ENCODE measurements around the gene EHBP1L1. TPM values are rescaled to one million over a fixed set of nuclear protein-coding genes. Genes with fewer than 3 reads are reported as not detected.

EHBP1L1 gene
- total RNA-seq, 1 donor from 2014 or later: 4.7 TPM

GRCh38 chr11:65538232-65538914 lies 37.5 kb upstream of the EHBP1L1 start:
- Mint-ChIP-seq H3K4me3 (peak overlapping the region; percentile 75), H3K27ac (no peak overlapping the region), H3K4me1 (peaks cover 7% of the 10 kb centered on the region), H3K27me3 (ENCODE audit: insufficient read depth, low read depth) (peaks cover 16% of the 10 kb centered on the region), H3K36me3 (peaks cover 14% of the 10 kb centered on the region), H3K9me3 (no peaks in the 10 kb centered on the region)
- Histone ChIP-seq H3K27me3 (peaks cover 61% of the 10 kb centered on the region), H3K27ac (no peak overlapping the region), H3K4me3 (peak overlapping the region; percentile 48), H2AFZ (replicated peaks) (no peak overlapping the region), H3K36me3 (no peaks in the 10 kb centered on the region), H3K9me3 (ENCODE audit: low read depth) (no peaks in the 10 kb centered on the region), H3K79me2 (ENCODE audit: low read depth) (no peaks in the 10 kb centered on the region), H3F3A (ENCODE audit: low read depth) (peaks cover 29% of the 10 kb centered on the region), H3K4me2 (peak overlapping the region; percentile 77), H4K20me1 (ENCODE audit: low read depth) (peaks cover 35% of the 10 kb centered on the region), H3K4me1 (peaks cover 19% of the 10 kb centered on the region), H3K9ac (no peak overlapping the region)
- no peak for DNase-seq (ENCODE audit: low spot score)
- TF ChIP-seq EZH2 (IDR thresholded peaks at IDR 0.05) (no peak), EZH2phosphoT487 (IDR thresholded peaks at IDR 0.05) (no peak)
- TF ChIP-seq, protein P1, sequence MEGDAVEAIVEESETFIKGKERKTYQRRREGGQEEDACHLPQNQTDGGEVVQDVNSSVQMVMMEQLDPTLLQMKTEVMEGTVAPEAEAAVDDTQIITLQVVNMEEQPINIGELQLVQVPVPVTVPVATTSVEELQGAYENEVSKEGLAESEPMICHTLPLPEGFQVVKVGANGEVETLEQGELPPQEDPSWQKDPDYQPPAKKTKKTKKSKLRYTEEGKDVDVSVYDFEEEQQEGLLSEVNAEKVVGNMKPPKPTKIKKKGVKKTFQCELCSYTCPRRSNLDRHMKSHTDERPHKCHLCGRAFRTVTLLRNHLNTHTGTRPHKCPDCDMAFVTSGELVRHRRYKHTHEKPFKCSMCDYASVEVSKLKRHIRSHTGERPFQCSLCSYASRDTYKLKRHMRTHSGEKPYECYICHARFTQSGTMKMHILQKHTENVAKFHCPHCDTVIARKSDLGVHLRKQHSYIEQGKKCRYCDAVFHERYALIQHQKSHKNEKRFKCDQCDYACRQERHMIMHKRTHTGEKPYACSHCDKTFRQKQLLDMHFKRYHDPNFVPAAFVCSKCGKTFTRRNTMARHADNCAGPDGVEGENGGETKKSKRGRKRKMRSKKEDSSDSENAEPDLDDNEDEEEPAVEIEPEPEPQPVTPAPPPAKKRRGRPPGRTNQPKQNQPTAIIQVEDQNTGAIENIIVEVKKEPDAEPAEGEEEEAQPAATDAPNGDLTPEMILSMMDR (IDR thresholded peaks at IDR 0.05): no peak

- Mint-ChIP-seq H3K4me1 (peaks cover 7% of the 10 kb centered on the region), H3K27me3 (ENCODE audit: insufficient read depth, low read depth) (peaks cover 18% of the 10 kb centered on the region), H3K36me3 (peaks cover 14% of the 10 kb centered on the region), H3K27ac (no peak overlapping the region), H3K4me3 (peak overlapping the region; percentile 71), H3K9me3 (no peaks in the 10 kb centered on the region)
- H3K9ac ChIP-seq: no peak overlapping the region
- no peaks in the 10 kb centered on the region for H3K36me3 ChIP-seq
- H3K9me3 ChIP-seq (ENCODE audit: low read depth): no peaks in the 10 kb centered on the region
- H3K27ac ChIP-seq: no peak overlapping the region
- H3K4me1 ChIP-seq: peaks cover 19% of the 10 kb centered on the region
- H3F3A ChIP-seq (ENCODE audit: low read depth): peaks cover 29% of the 10 kb centered on the region
- H3K4me3 ChIP-seq: peak overlapping the region; percentile 48
- peak overlapping the region; percentile 77 for H3K4me2 ChIP-seq
- peaks cover 68% of the 10 kb centered on the region for H3K27me3 ChIP-seq
- peaks cover 35% of the 10 kb centered on the region for H4K20me1 ChIP-seq (ENCODE audit: low read depth)
- TF ChIP-seq EZH2phosphoT487 (IDR thresholded peaks at IDR 0.05) (peak; percentile 86), EZH2 (IDR thresholded peaks at IDR 0.05) (no peak)
- TF ChIP-seq, protein P1 (IDR thresholded peaks at IDR 0.05): peak; percentile 17
- DNase-seq (ENCODE audit: low spot score): peak; percentile 85
- H3K79me2 ChIP-seq (ENCODE audit: low read depth): no peaks in the 10 kb centered on the region
- H2AFZ ChIP-seq (replicated peaks): peak overlapping the region; percentile 22
Measured at GRCh38 chr11:65538915-65539743, 36.7 kb upstream of the EHBP1L1 start.

GRCh38 chr11:65539744-65540289 lies 36.0 kb upstream of the EHBP1L1 start:
- H3K36me3 ChIP-seq: no peaks in the 10 kb centered on the region
- Mint-ChIP-seq H3K4me1 (peaks cover 10% of the 10 kb centered on the region), H3K27me3 (ENCODE audit: insufficient read depth, low read depth) (peaks cover 19% of the 10 kb centered on the region), H3K36me3 (peaks cover 10% of the 10 kb centered on the region), H3K27ac (no peak overlapping the region), H3K9me3 (no peaks in the 10 kb centered on the region), H3K4me3 (peak overlapping the region; percentile 73)
- H3K27me3 ChIP-seq: peaks cover 75% of the 10 kb centered on the region
- H4K20me1 ChIP-seq (ENCODE audit: low read depth): peaks cover 35% of the 10 kb centered on the region
- peaks cover 29% of the 10 kb centered on the region for H3F3A ChIP-seq (ENCODE audit: low read depth)
- no peak overlapping the region for H3K9ac ChIP-seq
- peak overlapping the region; percentile 48 for H3K4me3 ChIP-seq
- no peak overlapping the region for H3K27ac ChIP-seq
- no peaks in the 10 kb centered on the region for H3K79me2 ChIP-seq (ENCODE audit: low read depth)
- H3K9me3 ChIP-seq (ENCODE audit: low read depth): no peaks in the 10 kb centered on the region
- H2AFZ ChIP-seq (replicated peaks): peak overlapping the region; percentile 22
- TF ChIP-seq EZH2 (IDR thresholded peaks at IDR 0.05): peak; percentile 99
- TF ChIP-seq, protein P1 (IDR thresholded peaks at IDR 0.05): no peak
- peak; percentile 94 for TF ChIP-seq EZH2phosphoT487 (IDR thresholded peaks at IDR 0.05)
- peak; percentile 52 for DNase-seq (ENCODE audit: low spot score)
- H3K4me2 ChIP-seq: peak overlapping the region; percentile 77
- H3K4me1 ChIP-seq: peaks cover 19% of the 10 kb centered on the region

Measured in neural progenitor cell (in vitro differentiated cells).